GM12878 (cell line): ENCODE results near the gene C22orf31. TPM values are rescaled to one million over a fixed set of nuclear protein-coding genes. Genes with fewer than 3 reads are reported as not detected.
"Not testable (repeated sequence)": the region's sequence is repeated elsewhere in the genome, so short reads cannot be mapped to it uniquely, and the experiment has no call there.

ENCODE experiments used
- ATAC-seq: fragments of 200-7000 bp; cut with Tn5 transposase; 3 replicates; pipeline ENCODE4 v1.9.1; 2020; ENCODE audit warnings: mild to moderate bottlenecking, moderate library complexity
- BruUV-seq: library from RNA; stranded (reverse); fragments of 400-500 nt; replicated peaks from 2 replicates; lab custom pipeline; 2021; lab: Mats Ljungman, UMichigan
- CTCF ChIA-PET: fragments of 300-600 bp; sonication (Branson Sonifier 250); formaldehyde crosslinking; extraction: SDS; loops from one replicate; lab custom pipeline; 2021; ENCODE audit warnings: inconsistent platforms; lab: Yijun Ruan, JAX
- POLR2A ChIA-PET: fragments of 350-600 bp; formaldehyde crosslinking; extraction: SDS; loops from one replicate; lab custom pipeline; 2021; ENCODE audit warnings: inconsistent platforms; lab: Charles Lee
- RAD21 ChIA-PET: fragments of 300-600 bp; sonication (Branson Sonifier 250); formaldehyde crosslinking; loops from one replicate; lab custom pipeline; 2023; ENCODE audit warnings: antibody characterized with exemption; ENCODE audit not compliant: unreplicated experiment; lab: Charles Lee
- SMC1A ChIA-PET: fragments of 300-600 bp; sonication (Branson Sonifier 250); formaldehyde crosslinking; loops from one replicate; lab custom pipeline; 2023; ENCODE audit not compliant: unreplicated experiment, uncharacterized antibody; lab: Charles Lee
- DNase-seq: peaks from one replicate; pipeline ENCODE4 v3.0.0-alpha.2; 2011; ENCODE audit warnings: low read depth, low spot score
- FAIRE-seq: peaks from 3 replicates; lab custom pipeline; 2011; peaks lifted over from hg19 to GRCh38; lab: Jason Lieb, UNC
- H2AFZ ChIP-seq: 2 replicates; pipeline ENCODE4 v1.6.0; 2011; ENCODE audit warnings: low read depth, low read length, control low read depth; ENCODE audit not compliant: control insufficient read depth
- H3K27ac ChIP-seq: 2 replicates; pipeline ENCODE4 v1.5.1; 2011; ENCODE audit warnings: control low read depth; ENCODE audit not compliant: control insufficient read depth, insufficient read depth
- H3K27me3 ChIP-seq, 2 experiments: replicated peaks in 1 of 2; 2 replicates each; pipeline versions ENCODE4 v1.6.0 to v1.6.1; 2011; ENCODE audit warnings: low read length in 1 of 2; ENCODE audit not compliant: control insufficient read depth in 2 of 2, insufficient read depth in 2 of 2
- H3K36me3 ChIP-seq, 2 experiments: 2 replicates each; pipeline ENCODE4 v1.5.1; 2011; ENCODE audit warnings: low read length in 1 of 2; ENCODE audit not compliant: control insufficient read depth in 2 of 2, insufficient read depth in 2 of 2
- H3K4me1 ChIP-seq: 2 replicates; pipeline ENCODE4 v1.6.1; 2011; ENCODE audit warnings: mild to moderate bottlenecking, low read length, moderate library complexity, mixed read lengths; ENCODE audit not compliant: control insufficient read depth, insufficient read depth
- H3K4me2 ChIP-seq: 2 replicates; pipeline ENCODE4 v1.6.0; 2011; ENCODE audit warnings: control low read depth; ENCODE audit not compliant: control insufficient read depth, insufficient read depth
- H3K4me3 ChIP-seq: fragments of 200-600 bp; sonication (generic); 2 replicates; pipeline ENCODE4 v1.5.1; 2016
- H3K79me2 ChIP-seq: 2 replicates; pipeline ENCODE4 v1.6.0; 2011; ENCODE audit warnings: low read length; ENCODE audit not compliant: control insufficient read depth, insufficient read depth
- H3K9ac ChIP-seq: 2 replicates; pipeline ENCODE4 v1.8.0; 2011; ENCODE audit warnings: low read length, control low read depth, mixed read lengths; ENCODE audit not compliant: control insufficient read depth, insufficient read depth
- H3K9me3 ChIP-seq: replicated peaks from 3 replicates; pipeline ENCODE4 v1.5.1; 2011; ENCODE audit warnings: mild to moderate bottlenecking, low read length; ENCODE audit not compliant: control insufficient read depth, insufficient read depth
- H4K20me1 ChIP-seq: 2 replicates; pipeline ENCODE4 v1.6.0; 2011; ENCODE audit not compliant: control insufficient read depth, insufficient read depth
- CBX5 ChIP-seq: sonication (generic); IDR thresholded peaks from 2 replicates; pipeline ENCODE4 v1.6.1; 2016; ENCODE audit warnings: low read depth, moderate library complexity, mild to moderate bottlenecking, inconsistent platforms
- JUND ChIP-seq: IDR thresholded peaks from 2 replicates; pipeline ENCODE4 v1.6.1; 2012; ENCODE audit warnings: low read depth, mild to moderate bottlenecking, low read length, improper control_type of control experiment, moderate library complexity
- POLR2AphosphoS5 ChIP-seq: IDR thresholded peaks from 2 replicates; pipeline ENCODE4 v1.6.1; 2011; ENCODE audit warnings: mild to moderate bottlenecking, low read length, inconsistent platforms
- SMAD5 ChIP-seq: IDR thresholded peaks from 2 replicates; pipeline ENCODE4 v1.6.1; 2016; ENCODE audit warnings: antibody characterized with exemption, low read depth
- SRF ChIP-seq, 2 experiments: IDR thresholded peaks; 2 replicates each; pipeline ENCODE4 v1.6.1; 2011; ENCODE audit warnings: low read depth in 2 of 2, low read length in 2 of 2, mild to moderate bottlenecking in 1 of 2, moderate library complexity in 1 of 2
- ZNF274 ChIP-seq: IDR thresholded peaks from one replicate; pipeline ENCODE4 v1.8.0; 2011; ENCODE audit not compliant: insufficient read length, insufficient read depth
- WGBS: methylation state at CpG from one replicate; pipeline ENCODE4 v1.1.6; 2016; ENCODE audit warnings: low lambda C conversion rate; ENCODE audit not compliant: insufficient replicate concordance, insufficient coverage; ENCODE audit errors: missing lambda C conversion rate; 5-methylcytosine and 5-hydroxymethylcytosine counted together
- in situ Hi-C: fragments of 300-500 bp; cut with MboI; formaldehyde crosslinking; loops from 9 replicates; pipeline ENCODE4 v1.14.3; 2018; ENCODE audit warnings: mixed read lengths
- intact Hi-C: fragments of 100-400 bp; cut with micrococcal nuclease; formaldehyde crosslinking; loops from one replicate; pipeline ENCODE4 v1.14.2; 2022; ENCODE audit not compliant: unreplicated experiment
- polyA plus RNA-seq, 11 experiments: library from polyadenylated mRNA; depleted of rRNA in 4 of 11; unstranded in 6 of 11; stranded (reverse) in 5 of 11; fragments of >200 nt; fragmentation: Nextera tagmentation in 4 of 11; fragmentation: Illumina TruSeq in 1 of 11; extraction: Ambion mirVana in 4 of 11; extraction: Trizol in 1 of 11; gene quantifications; 1 replicate in 1 of 11; 2 replicates in 10 of 11; pipeline versions ENCODE4 v1.2.1 to v1.2.3, GENCODE V29; 2011 to 2016; ENCODE audit warnings: inconsistent platforms in 2 of 11, missing spikeins in 2 of 11, low read depth in 1 of 11
- total RNA-seq, 4 experiments: library from RNA; depleted of rRNA in 3 of 4; stranded (reverse); fragments of >200 nt in 3 of 4; fragmentation: Illumina TruSeq in 1 of 4; extraction: Trizol in 1 of 4; gene quantifications; 2 replicates each; pipeline versions ENCODE4 v1.2.1 to v1.2.3, GENCODE V29; 2013 to 2021
- TF ChIP-seq, protein P1 (sequence below): IDR thresholded peaks from 2 replicates; pipeline ENCODE4 v1.6.1; 2011; ENCODE audit warnings: mild to moderate bottlenecking, low read depth, low read length, moderate library complexity; ENCODE audit not compliant: insufficient replicate concordance

C22orf31 gene
- total and polyA plus RNA-seq, 10 of the 15 experiments (the other 5 are each of a cell fraction or from before 2014, with no cell fraction given) = not detected

DNA sequence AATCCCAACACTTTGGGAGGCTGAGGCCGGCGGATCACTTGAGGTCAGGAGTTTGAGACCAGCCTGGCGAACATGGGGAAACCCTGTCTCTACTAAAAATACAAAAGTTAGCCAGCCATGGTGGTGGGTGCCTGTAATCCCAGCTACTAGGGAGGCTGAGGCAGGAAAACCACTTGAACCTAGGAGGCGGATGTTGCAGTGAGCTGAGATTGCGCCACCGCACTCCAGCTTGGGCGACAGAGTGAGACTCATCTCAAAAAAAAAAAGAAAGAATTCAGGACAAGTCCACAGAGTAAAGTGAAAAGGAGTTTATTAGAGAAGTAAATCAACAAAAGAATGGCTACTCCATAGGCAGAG lies 21.9 kb upstream of the C22orf31 start:
- CTCF ChIA-PET, H3K27me3 ChIP-seq, H3K9ac ChIP-seq, intact Hi-C loops, H3K27ac ChIP-seq, ATAC-seq, H2AFZ ChIP-seq, H3K4me1 ChIP-seq, DNase-seq, H3K9me3 ChIP-seq, H3K4me3 ChIP-seq, FAIRE-seq, in situ Hi-C loops, RAD21 ChIA-PET, H3K36me3 ChIP-seq, H3K79me2 ChIP-seq, BruUV-seq, H4K20me1 ChIP-seq, H3K4me2 ChIP-seq: not testable (repeated sequence)
- POLR2A ChIA-PET = interaction anchor here (1.2 kb wide), 1 partner anchor 9 kb away, joined by 3 read pairs; no protein-coding TSS in a partner anchor
- WGBS = 84% methylated on average over 7 of the region's 7 CpGs
- SMC1A ChIA-PET = interaction anchor here (0.8 to 1.8 kb wide), 7 partner anchors 8 to 227 kb away, joined by 3 to 7 read pairs (median 3); no protein-coding TSS in a partner anchor

- H4K20me1 ChIP-seq = no peaks in the 10 kb centered on the region
- H3K79me2 ChIP-seq = no peaks in the 10 kb centered on the region
- no peak for DNase-seq
- CTCF ChIA-PET = interaction anchor here (1.1 to 1.4 kb wide), 4 partner anchors 10 to 121 kb away, joined by 3 to 14 read pairs (median 4); partner anchors contain the start of gene KREMEN1
- in situ Hi-C loops (no loop called here), intact Hi-C loops (no loop called here)
- H3K4me2 ChIP-seq = no peak overlapping the region
- RAD21 ChIA-PET = interaction anchor here (0.8 to 1.8 kb wide), 6 partner anchors 10 to 163 kb away, joined by 3 to 16 read pairs (median 4); partner anchors contain the start of gene KREMEN1
- BruUV-seq = no TSS peak
- no peak for TF ChIP-seq SMAD5
- TF ChIP-seq POLR2AphosphoS5 = no peak
- no peak for TF ChIP-seq CBX5
- no peak for TF ChIP-seq ZNF274
- TF ChIP-seq, protein P1, sequence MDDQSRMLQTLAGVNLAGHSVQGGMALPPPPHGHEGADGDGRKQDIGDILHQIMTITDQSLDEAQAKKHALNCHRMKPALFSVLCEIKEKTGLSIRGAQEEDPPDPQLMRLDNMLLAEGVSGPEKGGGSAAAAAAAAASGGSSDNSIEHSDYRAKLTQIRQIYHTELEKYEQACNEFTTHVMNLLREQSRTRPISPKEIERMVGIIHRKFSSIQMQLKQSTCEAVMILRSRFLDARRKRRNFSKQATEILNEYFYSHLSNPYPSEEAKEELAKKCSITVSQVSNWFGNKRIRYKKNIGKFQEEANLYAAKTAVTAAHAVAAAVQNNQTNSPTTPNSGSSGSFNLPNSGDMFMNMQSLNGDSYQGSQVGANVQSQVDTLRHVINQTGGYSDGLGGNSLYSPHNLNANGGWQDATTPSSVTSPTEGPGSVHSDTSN = no peak
- TF ChIP-seq JUND = no peak
- TF ChIP-seq SRF (IDR thresholded peaks at IDR 0.05; ENCODE audit: low read depth in 2 of 2, low read length in 2 of 2) = no peak
- H3K27ac ChIP-seq = no peak overlapping the region
- H3K36me3 ChIP-seq = no peaks in the 10 kb centered on the region
- H3K4me1 ChIP-seq = 0 out of 2 replicates have a peak, but pooled peaks cover 3% of the 10 kb centered on the region
- SMC1A ChIA-PET = interaction anchor here (0.7 to 2.1 kb wide), 10 partner anchors 8 to 226 kb away, joined by 3 to 13 read pairs (median 4); partner anchors contain the start of gene KREMEN1
- H3K9me3 ChIP-seq = no peaks in the 10 kb centered on the region
- no peak overlapping the region for H3K9ac ChIP-seq
- no peak for ATAC-seq
- no peak overlapping the region for H3K4me3 ChIP-seq
- H2AFZ ChIP-seq = no peak overlapping the region
- FAIRE-seq = no peak
- WGBS = 52% methylated on average over 7 of the region's 7 CpGs
- no peaks in the 10 kb centered on the region for H3K27me3 ChIP-seq
- POLR2A ChIA-PET = interaction anchor here (0.5 to 1.2 kb wide), 5 partner anchors 8 to 87 kb away, joined by 3 to 4 read pairs (median 4); partner anchors contain the start of gene KREMEN1
Observed at GRCh38 chr22:29082826-29083545, 21.4 kb upstream of the C22orf31 start.
